H9 (cell line): ENCODE measurements around the gene SPRYD4. TPM values are rescaled to one million over a fixed set of nuclear protein-coding genes. Genes with fewer than 3 reads are reported as not detected.
"Not testable (repeated sequence)": the region's sequence is repeated elsewhere in the genome, so short reads cannot be mapped to it uniquely, and the experiment has no call there.

ENCODE experiments used
- DNase-seq: peaks from one replicate; pipeline ENCODE4 v3.0.0-alpha.2; 2017
- H2AFZ ChIP-seq: one replicate; pipeline ENCODE4 v1.6.1; 2013; ENCODE audit warnings: mild to moderate bottlenecking, low read length, control low read depth, moderate library complexity
- H2AK5ac ChIP-seq: 2 replicates; pipeline ENCODE4 v1.6.1; 2013; ENCODE audit warnings: low read length, control low read depth, mixed read lengths; ENCODE audit not compliant: insufficient read length
- H2BK120ac ChIP-seq: one replicate; pipeline ENCODE4 v1.6.1; 2013; ENCODE audit warnings: low read depth, mild to moderate bottlenecking, low read length, control low read depth, inconsistent platforms; ENCODE audit not compliant: poor library complexity, severe bottlenecking
- H2BK12ac ChIP-seq: 2 replicates; pipeline ENCODE4 v1.6.1; 2013; ENCODE audit warnings: low read length, control low read depth, mixed read lengths, low read depth; ENCODE audit not compliant: insufficient read length
- H2BK15ac ChIP-seq: 2 replicates; pipeline ENCODE4 v1.6.1; 2013; ENCODE audit warnings: low read depth, low read length, control low read depth
- H2BK20ac ChIP-seq: one replicate; pipeline ENCODE4 v1.6.1; 2013; ENCODE audit warnings: low read depth, mild to moderate bottlenecking, low read length, control low read depth, inconsistent platforms; ENCODE audit not compliant: poor library complexity, severe bottlenecking
- H2BK5ac ChIP-seq: 2 replicates; pipeline ENCODE4 v1.6.1; 2013; ENCODE audit warnings: low read length, control low read depth, mixed read lengths; ENCODE audit not compliant: insufficient read length
- H3K14ac ChIP-seq: 2 replicates; pipeline ENCODE4 v1.6.1; 2013; ENCODE audit warnings: low read length, control low read depth; ENCODE audit not compliant: insufficient read depth
- H3K18ac ChIP-seq: 2 replicates; pipeline ENCODE4 v1.6.1; 2013; ENCODE audit warnings: low read depth, mild to moderate bottlenecking, mixed read lengths, low read length, control low read depth; ENCODE audit not compliant: insufficient read length
- H3K23ac ChIP-seq: 2 replicates; pipeline ENCODE4 v1.6.1; 2013; ENCODE audit warnings: low read length, control low read depth, mixed read lengths, low read depth; ENCODE audit not compliant: insufficient read length
- H3K23me2 ChIP-seq: 2 replicates; pipeline ENCODE4 v1.6.1; 2013; ENCODE audit warnings: low read depth, mild to moderate bottlenecking, mixed read lengths, low read length, control low read depth; ENCODE audit not compliant: insufficient read length, poor library complexity, severe bottlenecking
- H3K27ac ChIP-seq: 2 replicates; pipeline ENCODE4 v1.5.1; 2013; ENCODE audit warnings: low read length, control low read depth, mixed read lengths, low read depth; ENCODE audit not compliant: insufficient read length
- H3K27me3 ChIP-seq: 2 replicates; pipeline ENCODE4 v1.6.1; 2013; ENCODE audit warnings: low read length, control low read depth, inconsistent platforms; ENCODE audit not compliant: insufficient read depth
- H3K4ac ChIP-seq: 2 replicates; pipeline ENCODE4 v1.6.1; 2013; ENCODE audit warnings: low read depth, mild to moderate bottlenecking, control low read depth, inconsistent platforms, low read length, moderate library complexity
- H3K4me1 ChIP-seq: 2 replicates; pipeline ENCODE4 v1.6.1; 2013; ENCODE audit warnings: low read length, control low read depth, inconsistent platforms; ENCODE audit not compliant: insufficient read depth
- H3K4me2 ChIP-seq: 2 replicates; pipeline ENCODE4 v1.6.1; 2013; ENCODE audit warnings: low read length, control low read depth, mixed read lengths; ENCODE audit not compliant: insufficient read length, insufficient read depth
- H3K56ac ChIP-seq: 2 replicates; pipeline ENCODE4 v1.6.1; 2013; ENCODE audit warnings: low read depth, mild to moderate bottlenecking, mixed read lengths, low read length, control low read depth; ENCODE audit not compliant: insufficient read length
- H3K79me1 ChIP-seq: 2 replicates; pipeline ENCODE4 v1.6.1; 2013; ENCODE audit warnings: low read depth, mild to moderate bottlenecking, moderate library complexity, low read length, control low read depth, inconsistent platforms; ENCODE audit not compliant: insufficient read depth, poor library complexity, severe bottlenecking
- H3K79me2 ChIP-seq: 2 replicates; pipeline ENCODE4 v1.6.1; 2013; ENCODE audit warnings: low read length, control low read depth, inconsistent platforms; ENCODE audit not compliant: insufficient read depth
- H3K9ac ChIP-seq: 2 replicates; pipeline ENCODE4 v1.6.1; 2013; ENCODE audit warnings: low read length, control low read depth, mixed read lengths; ENCODE audit not compliant: insufficient read length; ENCODE audit errors: extremely low read depth
- H3K9me3 ChIP-seq: one replicate; pipeline ENCODE4 v1.6.1; 2013; ENCODE audit warnings: low read depth, low read length, inconsistent platforms; ENCODE audit not compliant: control insufficient read depth
- H3T11ph ChIP-seq: one replicate; pipeline ENCODE4 v1.6.1; 2013; ENCODE audit warnings: mild to moderate bottlenecking, low read length, control low read depth, inconsistent platforms
- H4K20me1 ChIP-seq: one replicate; pipeline ENCODE4 v1.6.1; 2013; ENCODE audit not compliant: control insufficient read depth, insufficient read length, insufficient read depth
- H4K5ac ChIP-seq: 2 replicates; pipeline ENCODE4 v1.6.1; 2013; ENCODE audit warnings: low read depth, mild to moderate bottlenecking, mixed read lengths, low read length, control low read depth; ENCODE audit not compliant: insufficient read length
- H4K8ac ChIP-seq: replicated peaks from 2 replicates; pipeline ENCODE4 v1.6.1; 2013; ENCODE audit warnings: low read length, control low read depth, mixed read lengths, low read depth; ENCODE audit not compliant: insufficient read length
- H4K91ac ChIP-seq: 2 replicates; pipeline ENCODE4 v1.6.1; 2013; ENCODE audit warnings: low read depth, mild to moderate bottlenecking, moderate library complexity, mixed read lengths, low read length, control low read depth; ENCODE audit not compliant: insufficient read length
- H3K27ac Mint-ChIP-seq, 3 experiments: 2 replicates in 2 of 3; 3 replicates in 1 of 3; pipeline ENCODE4 v1.8.0; 2020 to 2021; ENCODE audit warnings: mixed read lengths in 3 of 3, mild to moderate bottlenecking in 1 of 3, moderate library complexity in 1 of 3
- H3K27me3 Mint-ChIP-seq: 2 replicates; pipeline ENCODE4 v1.8.0; 2021; ENCODE audit warnings: low read depth, mild to moderate bottlenecking, moderate library complexity, mixed read lengths
- H3K36me3 Mint-ChIP-seq, 3 experiments: 2 replicates in 2 of 3; 3 replicates in 1 of 3; pipeline ENCODE4 v1.8.0; 2020 to 2021; ENCODE audit warnings: low read depth in 3 of 3, mixed read lengths in 3 of 3; ENCODE audit not compliant: insufficient read depth in 1 of 3
- H3K4me1 Mint-ChIP-seq, 2 experiments: 2 replicates each; pipeline ENCODE4 v1.8.0; 2020; ENCODE audit warnings: mixed read lengths in 2 of 2
- H3K4me3 Mint-ChIP-seq, 2 experiments: 2 replicates in 1 of 2; 3 replicates in 1 of 2; pipeline ENCODE4 v1.8.0; 2020 to 2021; ENCODE audit warnings: mild to moderate bottlenecking in 2 of 2, mixed read lengths in 2 of 2, moderate library complexity in 1 of 2
- H3K9me3 Mint-ChIP-seq, 2 experiments: 2 replicates in 1 of 2; 3 replicates in 1 of 2; pipeline ENCODE4 v1.8.0; 2020; ENCODE audit warnings: mild to moderate bottlenecking in 2 of 2, mixed read lengths in 2 of 2, moderate library complexity in 1 of 2
- WGBS: extraction: QIAGEN DNeasy Blood & Tissue Kit; methylation state at CpG from one replicate; pipeline ENCODE4 v1.1.7; 2013; ENCODE audit warnings: missing lambda C conversion rate, low lambda C conversion rate, mixed read lengths; ENCODE audit not compliant: insufficient read length; ENCODE audit errors: extremely low coverage; 5-methylcytosine and 5-hydroxymethylcytosine counted together
- total RNA-seq: library from RNA; stranded (reverse); gene quantifications from 2 replicates; pipeline ENCODE4 v1.2.1, GENCODE V29; 2021
- TF ChIP-seq, protein P1 (sequence below): fragments of 200-600 bp; sonication (generic); conservative IDR thresholded peaks from 3 replicates; pipeline ENCODE4 v1.8.0; 2021; ENCODE audit warnings: antibody characterized with exemption, mild to moderate bottlenecking

SPRYD4 gene
- total RNA-seq, 1 experiment from 2014 or later, result 4.9 TPM

GRCh38 chr12:56437430-56438176 lies 30.8 kb upstream of the SPRYD4 start:
- Histone ChIP-seq H3K23me2 (no peaks in the 10 kb centered on the region), H3K56ac (no peak overlapping the region), H3K79me1 (peaks cover 12% of the 10 kb centered on the region), H3K9ac (no peak overlapping the region), H3K4me1 (no peaks in the 10 kb centered on the region), H3K9me3 (peaks cover 7% of the 10 kb centered on the region), H3K23ac (no peak overlapping the region), H2BK15ac (no peak overlapping the region), H4K8ac (no peak overlapping the region), H3K27me3 (no peaks in the 10 kb centered on the region), H3K18ac (no peak overlapping the region), H3K4ac (no peak overlapping the region), H4K91ac (no peak overlapping the region), H2BK12ac (no peak overlapping the region), H2BK5ac (no peak overlapping the region), H3K14ac (no peak overlapping the region), H3K79me2 (peaks cover 12% of the 10 kb centered on the region; the same call in 1 of the 2 replicates), H4K20me1 (no peaks in the 10 kb centered on the region), H2AK5ac (no peak overlapping the region), H3K4me2 (no peak overlapping the region), H2BK20ac (no peak overlapping the region), H3K27ac (no peak overlapping the region), H2AFZ (no peak overlapping the region), H3T11ph (no peak overlapping the region), H4K5ac (no peak overlapping the region), H2BK120ac (no peak overlapping the region)
- Mint-ChIP-seq H3K4me1 (peaks cover 18 to 19% of the 10 kb centered on the region in 2 experiments), H3K36me3 (peaks cover 25 to 38% (median 37%) of the 10 kb centered on the region in 3 experiments), H3K27me3 (no peaks in the 10 kb centered on the region), H3K27ac (peak overlapping the region in 2 of 3 experiments; percentile 41 to 52; a peak in 6 of 7 replicates), H3K9me3 (peaks cover 6 to 10% of the 10 kb centered on the region in 2 experiments), H3K4me3 (no peak overlapping the region)
- WGBS, result no CpG with 5 or more reads among the region's 11 CpGs
- TF ChIP-seq, protein P1, sequence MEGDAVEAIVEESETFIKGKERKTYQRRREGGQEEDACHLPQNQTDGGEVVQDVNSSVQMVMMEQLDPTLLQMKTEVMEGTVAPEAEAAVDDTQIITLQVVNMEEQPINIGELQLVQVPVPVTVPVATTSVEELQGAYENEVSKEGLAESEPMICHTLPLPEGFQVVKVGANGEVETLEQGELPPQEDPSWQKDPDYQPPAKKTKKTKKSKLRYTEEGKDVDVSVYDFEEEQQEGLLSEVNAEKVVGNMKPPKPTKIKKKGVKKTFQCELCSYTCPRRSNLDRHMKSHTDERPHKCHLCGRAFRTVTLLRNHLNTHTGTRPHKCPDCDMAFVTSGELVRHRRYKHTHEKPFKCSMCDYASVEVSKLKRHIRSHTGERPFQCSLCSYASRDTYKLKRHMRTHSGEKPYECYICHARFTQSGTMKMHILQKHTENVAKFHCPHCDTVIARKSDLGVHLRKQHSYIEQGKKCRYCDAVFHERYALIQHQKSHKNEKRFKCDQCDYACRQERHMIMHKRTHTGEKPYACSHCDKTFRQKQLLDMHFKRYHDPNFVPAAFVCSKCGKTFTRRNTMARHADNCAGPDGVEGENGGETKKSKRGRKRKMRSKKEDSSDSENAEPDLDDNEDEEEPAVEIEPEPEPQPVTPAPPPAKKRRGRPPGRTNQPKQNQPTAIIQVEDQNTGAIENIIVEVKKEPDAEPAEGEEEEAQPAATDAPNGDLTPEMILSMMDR, result no peak
- DNase-seq, result no peak

DNA sequence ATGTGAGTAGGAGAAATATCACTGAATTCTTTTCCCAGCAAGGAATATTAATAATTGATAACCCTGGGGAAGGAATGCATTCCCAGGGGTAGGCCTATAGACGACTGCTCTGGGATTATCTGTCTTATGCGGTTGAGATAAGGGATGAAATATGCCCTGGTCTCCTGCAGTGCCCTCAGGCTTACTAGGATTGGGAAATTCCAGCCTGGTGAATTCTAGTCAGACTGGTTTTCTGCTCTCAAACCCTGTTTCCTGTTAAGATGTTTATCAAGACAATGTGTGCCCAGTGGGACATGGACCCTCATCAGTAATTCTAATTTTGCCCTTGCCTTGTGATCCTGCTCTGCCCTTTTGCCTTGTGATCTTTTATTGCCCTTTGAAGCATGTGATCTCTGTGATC lies 25.2 kb upstream of the SPRYD4 start:
- H3K4me3 Mint-ChIP-seq, H2BK5ac ChIP-seq, H4K91ac ChIP-seq, H3K14ac ChIP-seq, H4K8ac ChIP-seq, H3K56ac ChIP-seq, H2AK5ac ChIP-seq, H3T11ph ChIP-seq, H3K79me2 ChIP-seq, H3K9me3 ChIP-seq, H3K9ac ChIP-seq, H3K27ac ChIP-seq, DNase-seq, H2BK20ac ChIP-seq, H3K4ac ChIP-seq, H4K5ac ChIP-seq, H4K20me1 ChIP-seq, H3K27me3 ChIP-seq, H2BK12ac ChIP-seq, H3K23ac ChIP-seq, H3K4me2 ChIP-seq, H3K27me3 Mint-ChIP-seq, H3K23me2 ChIP-seq, H2BK15ac ChIP-seq, H2BK120ac ChIP-seq, H2AFZ ChIP-seq, H3K18ac ChIP-seq, H3K4me1 ChIP-seq, H3K79me1 ChIP-seq: not testable (repeated sequence)
- Mint-ChIP-seq H3K9me3 (peaks cover 31 to 33% of the 10 kb centered on the region in 2 experiments), H3K4me1 (peaks cover 27 to 30% of the 10 kb centered on the region in 2 experiments), H3K36me3 (peaks cover 51 to 67% (median 60%) of the 10 kb centered on the region in 3 experiments), H3K27ac (peak overlapping the region; percentile 46 to 68 (median 61); a peak in 4 of 7 replicates)
- no CpG with 5 or more reads among the region's 2 CpGs for WGBS
